Left cardiac atrium (tissue), 4 donors: ENCODE results near the gene WDR38. TPM values are rescaled to one million over a fixed set of nuclear protein-coding genes. Genes with fewer than 3 reads are reported as not detected.

Source experiments
- ATAC-seq, 2 donors: fragments of 200-7000 bp; cut with Tn5 transposase; one replicate each; pipeline ENCODE4 v1.9.1; 2020; ENCODE audit warnings: mild to moderate bottlenecking in 2 of 2, moderate library complexity in 2 of 2
- DNase-seq: peaks from one replicate; pipeline ENCODE4 v3.0.0-alpha.2; 2020
- intact Hi-C, 2 donors: fragments of 100-400 bp; cut with DNase I; formaldehyde crosslinking; loops; one replicate each; pipeline versions ENCODE4 v1.14.1 to v1.15.1; 2022 to 2023
- total RNA-seq, 2 donors: library from RNA; stranded (reverse); fragmentation: NEBNext Ultra II Directional; extraction: Animal tissue kit (Norgen Biotek cat#: 25700); gene quantifications; one replicate each; pipeline ENCODE4 v1.2.1, GENCODE V29; 2021
- donor health status: DM: no; HTN: yes; CAD: no.
- donor health status: DM: no; HTN: yes; CAD: no; lungs with severe emphysema.
- donor health status: DM: yes; HTN: yes; CAD: no.
- donor health status: Dilated cardiomyopathy.

The WDR38 gene
- total RNA-seq, 2 donors from 2014 or later, result not detected

GRCh38 chr9:124875501-124875900, 22.2 kb downstream of the WDR38 start:
- ATAC-seq, result no peak
- intact Hi-C loops, result loop anchor here in 1 of 2 donors (10.0 kb wide), 1 partner anchor 269 kb away; the partner anchor contains the start of gene SCAI

GRCh38 chr9:124877021-124877782, 23.9 kb downstream of the WDR38 start:
- ATAC-seq (no peak), DNase-seq (no peak)
- intact Hi-C loops, result loop anchor here in 1 of 2 donors (10.0 kb wide), 1 partner anchor 268 kb away; the partner anchor contains the start of gene SCAI

More at GRCh38 chr9:124875501-124875900, 22.2 kb downstream of the WDR38 start:
- DNase-seq, result no peak

- ATAC-seq, result no peak
- no peak for DNase-seq
- intact Hi-C loops, result loop anchor here in 1 of 2 donors (10.0 kb wide), 1 partner anchor 267 kb away; the partner anchor contains the start of gene SCAI
Measured at GRCh38 chr9:124878021-124878420, 24.8 kb downstream of the WDR38 start.

GRCh38 chr9:124878518-124878917, 25.3 kb downstream of the WDR38 start:
- intact Hi-C loops, result loop anchor here in 1 of 2 donors (10.0 kb wide), 1 partner anchor 266 kb away; the partner anchor contains the start of gene SCAI
- ATAC-seq (no peak), DNase-seq (no peak)

- intact Hi-C loops, result loop anchor here in 1 of 2 donors (10.0 kb wide), 1 partner anchor 266 kb away; the partner anchor contains the start of gene SCAI
- no peak for DNase-seq
- ATAC-seq, result no peak
Measured at GRCh38 chr9:124879226-124879625, 26.0 kb downstream of the WDR38 start.

GRCh38 chr9:124880501-124880900, 27.2 kb downstream of the WDR38 start:
- intact Hi-C loops, result no loop called here
- ATAC-seq, result no peak
- no peak for DNase-seq

- intact Hi-C loops, result no loop called here
- ATAC-seq, result no peak
- DNase-seq, result no peak
Measured at GRCh38 chr9:124881138-124881743, 28.0 kb downstream of the WDR38 start.

- no peak for DNase-seq
- no peak for ATAC-seq
- intact Hi-C loops, result no loop called here
Measured at GRCh38 chr9:124882231-124882630, 29.0 kb downstream of the WDR38 start.

GRCh38 chr9:124884376-124884775, 31.1 kb downstream of the WDR38 start:
- no peak for ATAC-seq
- no peak for DNase-seq
- intact Hi-C loops, result no loop called here

- intact Hi-C loops, result no loop called here
- ATAC-seq, result no peak
Measured at GRCh38 chr9:124885551-124885950, 32.3 kb downstream of the WDR38 start.

GRCh38 chr9:124886461-124886860, 33.2 kb downstream of the WDR38 start:
- DNase-seq (no peak), ATAC-seq (no peak)
- intact Hi-C loops, result no loop called here

More at GRCh38 chr9:124885551-124885950, 32.3 kb downstream of the WDR38 start:
- no peak for DNase-seq

GRCh38 chr9:124886866-124887492, 33.7 kb downstream of the WDR38 start:
- DNase-seq (no peak), ATAC-seq (peak in 1 of 2 donors; percentile 69)
- intact Hi-C loops, result no loop called here

GRCh38 chr9:124887832-124888231, 34.6 kb downstream of the WDR38 start:
- intact Hi-C loops, result no loop called here
- no peak for ATAC-seq
- DNase-seq, result no peak

GRCh38 chr9:124889006-124889405, 35.7 kb downstream of the WDR38 start:
- DNase-seq, result no peak
- no peak for ATAC-seq
- intact Hi-C loops, result no loop called here

- intact Hi-C loops, result no loop called here
- ATAC-seq (no peak), DNase-seq (no peak)
Measured at GRCh38 chr9:124890179-124890578, 36.9 kb downstream of the WDR38 start.

- DNase-seq (no peak), ATAC-seq (no peak)
- intact Hi-C loops, result no loop called here
Measured at GRCh38 chr9:124894035-124894740, 40.9 kb downstream of the WDR38 start.

GRCh38 chr9:124894741-124895170, 41.5 kb downstream of the WDR38 start:
- intact Hi-C loops, result no loop called here
- ATAC-seq, result no peak
- no peak for DNase-seq

- ATAC-seq (no peak), DNase-seq (no peak)
- intact Hi-C loops, result no loop called here
Measured at GRCh38 chr9:124897570-124898460, 44.6 kb downstream of the WDR38 start.
